GM21717 (cell line): ENCODE data around the gene UBAP2L.
"Not testable (repeated sequence)": the region's sequence is repeated elsewhere in the genome, so short reads cannot be mapped to it uniquely, and the experiment has no call there.

Experiments
- ATAC-seq: cut with Tn5 transposase; IDR thresholded peaks from one replicate; pipeline ENCODE4 v1.9.1; 2021; ENCODE audit warnings: mild to moderate bottlenecking, moderate library complexity; ENCODE audit not compliant: unreplicated experiment

Gene UBAP2L

DNA sequence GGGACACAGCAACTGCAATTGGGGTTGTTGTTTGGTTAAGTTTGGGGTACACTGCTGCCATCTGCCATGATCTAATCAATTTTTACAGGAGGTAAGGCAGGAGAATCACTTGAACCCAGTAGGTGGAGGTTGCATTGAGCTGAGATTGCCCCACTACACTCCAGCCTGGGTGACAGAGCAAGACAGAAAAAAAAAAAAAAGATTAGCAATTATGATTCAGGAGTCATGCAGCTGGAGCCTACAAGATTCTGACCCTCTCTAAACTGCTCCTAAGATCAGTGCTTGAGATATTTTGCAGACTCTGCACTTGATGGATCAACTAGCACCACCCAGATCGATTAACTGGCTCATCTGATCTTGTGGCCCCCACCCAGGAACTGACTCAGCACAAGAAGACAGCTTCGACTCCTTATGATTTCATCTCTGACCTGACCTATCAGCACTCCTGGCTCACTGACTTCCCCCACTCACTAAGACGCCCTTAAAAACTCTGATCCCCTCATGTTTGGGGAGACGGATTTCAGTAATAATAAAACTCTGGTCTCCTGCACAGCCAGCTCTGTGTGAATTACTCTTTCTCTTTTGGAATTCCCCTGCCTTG is 87.0 kb downstream of the UBAP2L start:
- ATAC-seq, result not testable (repeated sequence)

DNA sequence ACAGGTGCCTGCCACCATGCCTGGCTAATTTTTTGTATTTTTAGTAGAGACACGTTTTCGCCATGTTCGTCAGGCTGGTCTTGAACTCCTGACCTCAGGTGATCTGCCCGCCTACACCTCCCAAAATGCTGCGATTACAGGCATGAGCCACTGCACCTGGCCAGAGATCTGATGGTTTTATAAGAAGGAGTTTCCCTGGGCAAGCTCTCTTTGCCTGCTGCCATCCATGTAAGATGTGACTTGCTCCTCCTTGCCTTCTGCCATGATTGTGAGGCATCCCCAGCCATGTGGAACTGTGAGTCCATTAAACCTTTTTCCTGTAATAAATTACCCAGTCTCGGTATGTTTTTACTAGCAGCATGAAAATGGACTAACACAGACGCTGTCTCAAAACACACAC is 88.4 kb downstream of the UBAP2L start:
- ATAC-seq, result not testable (repeated sequence)

DNA sequence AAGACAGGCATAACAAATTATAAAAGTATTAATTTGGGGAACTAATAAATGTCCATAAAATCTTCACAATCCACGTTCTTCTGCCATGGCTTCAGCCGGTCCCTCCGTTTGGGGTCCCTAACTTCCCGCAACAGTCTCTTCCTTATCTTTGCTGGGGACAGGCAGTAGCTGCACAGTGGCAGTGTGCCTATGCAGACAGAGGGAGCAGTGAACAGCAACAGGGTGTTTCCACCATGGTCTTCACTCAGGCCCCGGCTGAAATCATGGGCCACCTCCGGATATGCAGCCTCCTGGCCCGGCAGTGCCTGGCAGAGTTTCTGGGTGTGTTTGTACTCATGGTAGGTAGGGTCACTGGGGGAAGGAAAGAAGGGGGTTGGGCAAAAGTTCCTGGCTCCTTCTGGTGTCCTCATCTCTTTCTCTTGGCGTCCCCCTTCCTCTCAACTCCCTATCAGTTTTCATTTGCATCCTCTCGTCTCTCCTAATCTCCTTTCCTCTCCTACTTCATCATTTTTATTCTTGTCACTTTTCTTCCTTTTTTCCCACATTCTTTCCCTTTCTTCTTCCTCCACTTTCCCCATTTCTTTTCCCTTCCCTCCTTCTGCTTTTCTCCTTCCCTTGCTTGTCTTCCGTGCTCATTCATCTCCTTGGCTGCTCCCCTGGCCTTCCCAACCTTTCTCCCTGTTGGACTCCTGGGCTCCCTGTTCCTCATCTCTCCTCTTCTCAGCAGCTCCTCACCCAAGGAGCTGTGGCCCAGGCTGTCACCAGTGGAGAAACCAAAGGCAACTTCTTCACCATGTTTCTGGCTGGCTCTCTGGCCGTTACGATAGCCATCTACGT is 91.7 kb downstream of the UBAP2L start:
- not testable (repeated sequence) for ATAC-seq

DNA sequence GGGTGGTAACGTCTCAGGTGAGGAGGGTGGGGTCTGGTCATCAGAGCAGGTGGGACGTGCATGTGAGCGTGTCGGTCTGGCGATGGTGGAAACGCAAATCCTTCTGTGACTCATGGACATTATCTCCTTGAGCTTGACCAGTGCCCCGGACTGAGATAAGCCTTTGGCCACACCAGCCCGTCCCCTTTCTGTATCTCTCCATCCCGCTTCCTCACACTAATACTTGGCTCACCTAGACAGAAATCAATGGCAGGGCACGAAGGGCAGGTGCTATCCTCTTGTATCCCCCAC is 92.3 kb downstream of the UBAP2L start:
- no peak for ATAC-seq

DNA sequence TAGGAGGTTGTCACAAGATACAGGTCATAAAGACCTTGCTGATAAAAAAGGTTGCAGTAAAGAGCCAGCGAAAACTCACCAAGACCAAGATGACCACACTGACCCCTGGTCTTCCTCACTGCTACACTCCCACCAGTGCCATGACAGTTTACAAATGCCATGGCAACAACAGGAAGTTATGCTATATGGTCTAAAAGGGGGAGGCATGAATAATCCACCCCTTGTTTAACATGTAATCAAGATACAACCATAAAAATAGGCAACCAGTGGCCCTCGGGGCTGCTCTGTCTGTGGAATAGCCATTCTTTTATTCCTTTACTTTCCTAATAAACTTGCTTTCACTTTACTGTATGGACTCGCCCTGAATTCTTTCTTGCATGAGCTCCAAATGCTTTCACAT is 93.5 kb downstream of the UBAP2L start:
- not testable (repeated sequence) for ATAC-seq

DNA sequence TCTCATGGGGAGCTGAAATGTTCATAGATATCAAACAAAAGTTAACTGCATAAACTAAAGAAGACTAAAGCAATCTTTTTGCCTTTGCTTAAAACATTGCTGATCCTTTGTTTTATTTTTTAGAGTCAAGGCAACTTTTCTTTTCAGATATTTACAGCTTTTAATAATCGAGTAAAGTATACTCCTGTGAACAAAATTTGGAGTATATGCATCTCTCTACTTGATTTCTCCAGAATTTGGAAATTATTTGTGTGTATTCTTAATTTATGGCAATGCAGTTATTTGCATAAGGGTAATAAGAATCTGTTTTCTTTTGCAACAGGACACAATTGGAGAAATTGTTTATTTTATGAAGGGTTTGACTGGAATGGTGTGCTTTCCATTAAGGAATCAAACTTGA is 95.9 kb downstream of the UBAP2L start:
- no peak for ATAC-seq

- no peak for ATAC-seq
Observed at GRCh38 chr1:154318386-154318785, 97.6 kb downstream of the UBAP2L start.
